ACHN (cell line): ENCODE measurements around the gene DLD.

ENCODE experiments used
- DNase-seq: peaks from one replicate; pipeline ENCODE4 v3.0.0-alpha.2; 2015
- in situ Hi-C: cut with HindIII; loops from 2 replicates; pipeline ENCODE4 v1.10.0; 2017; ENCODE audit warnings: low sequenced_read_pairs, low pct_ligation_motif_present, low pct_unique_long_range_greater_than_20kb

DLD gene

GRCh38 chr7:107934991-107935770 is 44.2 kb downstream of the DLD start:
- in situ Hi-C loops, result no loop called here
- DNase-seq, result no peak

- DNase-seq, result no peak
- in situ Hi-C loops, result no loop called here
Measured at GRCh38 chr7:107936312-107936711, 45.3 kb downstream of the DLD start.

- in situ Hi-C loops, result no loop called here
- no peak for DNase-seq
Measured at GRCh38 chr7:107937531-107937930, 46.5 kb downstream of the DLD start.

- in situ Hi-C loops, result no loop called here
- DNase-seq, result no peak
Measured at GRCh38 chr7:107938456-107939250, 47.7 kb downstream of the DLD start.

- in situ Hi-C loops, result no loop called here
Measured at GRCh38 chr7:107939573-107940489, 48.8 kb downstream of the DLD start.

GRCh38 chr7:107940951-107941350 is 50.0 kb downstream of the DLD start:
- in situ Hi-C loops, result no loop called here
- DNase-seq, result no peak

More at GRCh38 chr7:107939573-107940489, 48.8 kb downstream of the DLD start:
- peak; percentile 83 for DNase-seq

- in situ Hi-C loops, result no loop called here
Measured at GRCh38 chr7:107943018-107943417, 52.0 kb downstream of the DLD start.

GRCh38 chr7:107944411-107945169 is 53.6 kb downstream of the DLD start:
- in situ Hi-C loops, result no loop called here
- no peak for DNase-seq

More at GRCh38 chr7:107943018-107943417, 52.0 kb downstream of the DLD start:
- no peak for DNase-seq

GRCh38 chr7:107945332-107945731 is 54.3 kb downstream of the DLD start:
- in situ Hi-C loops, result no loop called here
- no peak for DNase-seq

- no peak for DNase-seq
- in situ Hi-C loops, result no loop called here
Measured at GRCh38 chr7:107946451-107946850, 55.5 kb downstream of the DLD start.

- in situ Hi-C loops, result no loop called here
- DNase-seq, result no peak
Measured at GRCh38 chr7:107946881-107947280, 55.9 kb downstream of the DLD start.

- peak; percentile 40 for DNase-seq
- in situ Hi-C loops, result no loop called here
Measured at GRCh38 chr7:107948645-107949442, 57.9 kb downstream of the DLD start.

- no peak for DNase-seq
- in situ Hi-C loops, result no loop called here
Measured at GRCh38 chr7:107949443-107949935, 58.5 kb downstream of the DLD start.

GRCh38 chr7:107951172-107951787 is 60.3 kb downstream of the DLD start:
- in situ Hi-C loops, result no loop called here
- DNase-seq, result no peak

- no peak for DNase-seq
- in situ Hi-C loops, result no loop called here
Measured at GRCh38 chr7:107951896-107952295, 60.9 kb downstream of the DLD start.

GRCh38 chr7:107953265-107953923 is 62.4 kb downstream of the DLD start:
- DNase-seq, result no peak
- in situ Hi-C loops, result no loop called here
